ENCODE results near the gene ELFN1. TPM values are rescaled to one million over a fixed set of nuclear protein-coding genes. Genes with fewer than 3 reads are reported as not detected.
A peak's percentile ranks its signal among the peaks of the same experiment; 100 is the strongest.

ELFN1 gene
- total and polyA plus RNA-seq, 4 donors = 0.43 to 3.5 (median 3.4) TPM

- DNase-seq (ENCODE audit: low spot score) = no peak
- H3K27ac ChIP-seq (ENCODE audit: low read depth in 1 of 2, low read length in 2 of 2) = no peak overlapping the region
- H3K27me3 ChIP-seq (ENCODE audit: control insufficient read depth in 4 of 4, insufficient read depth in 4 of 4, low read length in 3 of 4) = no peaks in the 10 kb centered on the region
- no peak for TF ChIP-seq MAX (IDR thresholded peaks at IDR 0.05)
- no peak for TF ChIP-seq HNF4A (conservative IDR thresholded peaks at IDR 0.05)
- peaks cover 3 to 48% (median 36%) of the 10 kb centered on the region in 4 donors for H3K4me1 ChIP-seq (ENCODE audit: control insufficient read depth in 4 of 4, insufficient read depth in 4 of 4, low read length in 3 of 4)
- H3K4me3 ChIP-seq (ENCODE audit: low read depth in 1 of 3, low read length in 3 of 3) = no peak overlapping the region
- no peaks in the 10 kb centered on the region for H3K36me3 ChIP-seq (ENCODE audit: control insufficient read depth in 4 of 4, insufficient read depth in 3 of 4, low read depth in 1 of 4, low read length in 3 of 4)
- H3K9ac ChIP-seq (ENCODE audit: low read depth in 1 of 2, low read length in 2 of 2) = no peak overlapping the region
- H3K9me3 ChIP-seq (ENCODE audit: control insufficient read depth in 4 of 4, low read length in 3 of 4) = peaks cover 0 to 4% (median under 1%) of the 10 kb centered on the region in 4 donors
- WGBS = 77% methylated on average over 5 of the region's 5 CpGs
Observed at GRCh38 chr7:1706381-1706720, 36.3 kb downstream of the ELFN1 start.

- Histone ChIP-seq H3K27ac (ENCODE audit: low read depth in 1 of 2, low read length in 2 of 2) (peak overlapping the region; percentile 1 to 60), H3K9me3 (ENCODE audit: control insufficient read depth in 4 of 4, low read length in 3 of 4) (peaks cover 0 to 4% (median under 1%) of the 10 kb centered on the region in 4 donors), H3K9ac (ENCODE audit: low read depth in 1 of 2, low read length in 2 of 2) (no peak overlapping the region), H3K36me3 (ENCODE audit: control insufficient read depth in 4 of 4, insufficient read depth in 3 of 4, low read depth in 1 of 4, low read length in 3 of 4) (no peaks in the 10 kb centered on the region), H3K4me1 (ENCODE audit: control insufficient read depth in 4 of 4, insufficient read depth in 4 of 4, low read length in 3 of 4) (peaks cover 3 to 48% (median 36%) of the 10 kb centered on the region in 4 donors), H3K4me3 (ENCODE audit: low read depth in 1 of 3, low read length in 3 of 3) (no peak overlapping the region), H3K27me3 (ENCODE audit: control insufficient read depth in 4 of 4, insufficient read depth in 4 of 4, low read length in 3 of 4) (no peaks in the 10 kb centered on the region)
- no peak for DNase-seq (ENCODE audit: low spot score)
- TF ChIP-seq HNF4A (conservative IDR thresholded peaks at IDR 0.05) = no peak
- peak in 1 of 2 donors; percentile 44 for TF ChIP-seq RXRA (IDR thresholded peaks at IDR 0.05)
- 67% methylated on average over 33 of the region's 33 CpGs for WGBS
Observed at GRCh38 chr7:1706721-1707613, 36.9 kb downstream of the ELFN1 start.

GRCh38 chr7:1707756-1708595 is 37.9 kb downstream of the ELFN1 start:
- DNase-seq (ENCODE audit: low spot score) = no peak
- H3K27me3 ChIP-seq (ENCODE audit: control insufficient read depth in 4 of 4, insufficient read depth in 4 of 4, low read length in 3 of 4) = no peaks in the 10 kb centered on the region
- H3K4me1 ChIP-seq (ENCODE audit: control insufficient read depth in 4 of 4, insufficient read depth in 4 of 4, low read length in 3 of 4) = peaks cover 3 to 50% (median 38%) of the 10 kb centered on the region in 4 donors
- TF ChIP-seq FOXA1 (IDR thresholded peaks at IDR 0.05) = no peak
- no peak for TF ChIP-seq ZBTB33 (IDR thresholded peaks at IDR 0.05)
- TF ChIP-seq GABPA (IDR thresholded peaks at IDR 0.05 in 1 of 2, conservative IDR thresholded peaks at IDR 0.05 in 1 of 2) = no peak
- peak; percentile 75 to 87 for TF ChIP-seq RAD21 (IDR thresholded peaks at IDR 0.05)
- peak; percentile 65 for TF ChIP-seq SP1 (IDR thresholded peaks at IDR 0.05)
- peak; percentile 84 to 85 for TF ChIP-seq RXRA (IDR thresholded peaks at IDR 0.05)
- TF ChIP-seq HNF4G (IDR thresholded peaks at IDR 0.05) = no peak
- TF ChIP-seq NR2F2 (IDR thresholded peaks at IDR 0.05) = no peak
- TF ChIP-seq FOXA2 (IDR thresholded peaks at IDR 0.05) = no peak
- TF ChIP-seq REST (IDR thresholded peaks at IDR 0.05) = no peak
- TF ChIP-seq YY1 (IDR thresholded peaks at IDR 0.05) = peak; percentile 31
- peak; percentile 73 to 75 for TF ChIP-seq HNF4A (conservative IDR thresholded peaks at IDR 0.05)
- no peak for TF ChIP-seq TAF1 (conservative IDR thresholded peaks at IDR 0.05)
- peak; percentile 48 for TF ChIP-seq CTCF (IDR thresholded peaks at IDR 0.05; ENCODE audit: low read depth, low read length, missing input control)
- no peak for TF ChIP-seq MAX (IDR thresholded peaks at IDR 0.05)
- TF ChIP-seq JUND (IDR thresholded peaks at IDR 0.05) = no peak
- no peak for TF ChIP-seq EGR1 (IDR thresholded peaks at IDR 0.05; ENCODE audit: low read depth in 2 of 2)
- WGBS = 52% methylated on average over 17 of the region's 17 CpGs
- H3K9me3 ChIP-seq (ENCODE audit: control insufficient read depth in 4 of 4, low read length in 3 of 4) = no peaks in the 10 kb centered on the region
- no peak overlapping the region for H3K4me3 ChIP-seq (ENCODE audit: low read depth in 1 of 3, low read length in 3 of 3)
- H3K9ac ChIP-seq (ENCODE audit: low read depth in 1 of 2, low read length in 2 of 2) = peak overlapping the region in 1 of 2 donors; percentile 63
- peak overlapping the region; percentile 58 to 71 for H3K27ac ChIP-seq (ENCODE audit: low read depth in 1 of 2, low read length in 2 of 2)
- no peaks in the 10 kb centered on the region for H3K36me3 ChIP-seq (ENCODE audit: control insufficient read depth in 4 of 4, insufficient read depth in 3 of 4, low read depth in 1 of 4, low read length in 3 of 4)
